GM15510 (cell line): ENCODE data around the gene MCF2L.

ENCODE experiments used
- POLR2A ChIP-seq: IDR thresholded peaks from 3 replicates; pipeline ENCODE4 v1.6.1; 2011; ENCODE audit warnings: borderline replicate concordance; ENCODE audit not compliant: insufficient read length; ENCODE audit errors: extremely low read depth

Gene MCF2L

DNA sequence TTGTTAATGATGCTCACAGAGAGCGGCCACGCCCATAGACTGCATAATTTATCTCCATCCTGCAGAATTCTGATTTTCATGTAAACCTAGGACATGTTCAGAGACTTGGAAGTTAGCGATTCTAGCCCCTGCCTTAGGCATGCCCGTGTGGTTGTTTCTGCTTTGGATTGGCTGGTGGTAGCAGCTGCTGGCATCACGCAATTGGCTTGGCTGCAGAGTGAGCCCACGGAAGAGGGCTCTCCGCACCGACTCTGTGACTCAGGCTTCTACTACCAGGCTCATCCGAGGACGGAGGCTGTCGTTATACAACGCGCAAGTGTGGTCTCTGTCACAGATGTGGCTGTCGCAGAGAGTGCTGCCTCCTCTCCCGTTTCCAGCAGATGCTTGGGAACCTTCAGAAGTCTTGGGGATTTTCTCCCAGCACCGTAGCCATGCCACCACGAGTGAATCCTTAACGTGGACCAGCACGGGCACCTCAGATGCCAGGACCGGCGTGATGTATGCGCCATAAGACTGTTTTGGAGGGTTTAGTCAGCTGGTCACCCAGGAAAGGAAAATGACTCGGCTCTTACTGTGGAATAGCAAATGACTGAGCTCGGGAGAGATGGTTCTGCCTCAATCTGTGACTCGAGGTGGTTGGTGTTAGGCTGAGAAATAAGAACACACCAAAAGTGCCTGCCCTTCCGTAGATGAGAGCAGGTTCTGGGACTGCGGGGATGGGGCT lies 75.5 kb downstream of the MCF2L start:
- TF ChIP-seq POLR2A = no peak

DNA sequence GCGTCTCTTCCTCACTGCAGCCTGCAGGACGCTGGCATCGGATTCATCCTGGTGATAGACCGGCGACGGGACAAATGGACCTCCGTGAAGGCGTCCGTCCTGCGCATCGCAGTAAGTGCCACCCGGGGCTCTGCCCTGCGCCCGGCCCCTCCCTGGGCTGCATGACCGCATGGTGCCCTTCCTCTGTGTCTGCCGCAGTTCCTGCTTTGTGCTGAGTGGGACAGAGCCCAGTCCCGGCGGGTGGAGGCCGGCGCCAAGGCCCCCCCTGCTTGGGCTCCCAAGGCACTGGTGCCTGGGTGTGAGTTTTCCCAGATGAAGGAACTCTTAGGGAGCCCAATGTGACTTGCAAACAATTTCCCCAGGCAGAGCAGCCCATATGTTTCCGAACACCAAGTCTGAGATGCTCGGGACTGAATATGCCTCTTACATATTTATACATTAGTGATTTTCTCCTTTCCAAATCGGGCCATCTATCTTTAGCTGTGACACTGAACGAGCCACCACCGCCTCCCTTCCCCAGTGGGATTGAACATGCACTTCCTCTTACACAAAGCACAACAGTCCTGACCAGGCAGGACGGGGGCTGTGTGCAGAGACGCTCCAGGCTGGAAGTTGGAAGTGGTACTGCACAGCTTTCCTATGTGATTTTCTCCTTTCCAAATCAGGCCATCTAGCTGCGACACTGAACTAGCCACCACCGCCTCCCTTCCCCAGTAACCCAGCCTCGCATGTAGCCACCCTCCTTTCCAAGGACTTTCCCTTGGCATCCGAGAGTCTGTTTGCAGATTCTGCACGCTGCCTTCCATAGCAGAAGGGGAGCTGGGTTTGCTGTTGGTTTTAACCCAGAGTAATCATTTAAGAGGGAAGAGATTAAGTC lies 76.5 kb downstream of the MCF2L start:
- no peak for TF ChIP-seq POLR2A

DNA sequence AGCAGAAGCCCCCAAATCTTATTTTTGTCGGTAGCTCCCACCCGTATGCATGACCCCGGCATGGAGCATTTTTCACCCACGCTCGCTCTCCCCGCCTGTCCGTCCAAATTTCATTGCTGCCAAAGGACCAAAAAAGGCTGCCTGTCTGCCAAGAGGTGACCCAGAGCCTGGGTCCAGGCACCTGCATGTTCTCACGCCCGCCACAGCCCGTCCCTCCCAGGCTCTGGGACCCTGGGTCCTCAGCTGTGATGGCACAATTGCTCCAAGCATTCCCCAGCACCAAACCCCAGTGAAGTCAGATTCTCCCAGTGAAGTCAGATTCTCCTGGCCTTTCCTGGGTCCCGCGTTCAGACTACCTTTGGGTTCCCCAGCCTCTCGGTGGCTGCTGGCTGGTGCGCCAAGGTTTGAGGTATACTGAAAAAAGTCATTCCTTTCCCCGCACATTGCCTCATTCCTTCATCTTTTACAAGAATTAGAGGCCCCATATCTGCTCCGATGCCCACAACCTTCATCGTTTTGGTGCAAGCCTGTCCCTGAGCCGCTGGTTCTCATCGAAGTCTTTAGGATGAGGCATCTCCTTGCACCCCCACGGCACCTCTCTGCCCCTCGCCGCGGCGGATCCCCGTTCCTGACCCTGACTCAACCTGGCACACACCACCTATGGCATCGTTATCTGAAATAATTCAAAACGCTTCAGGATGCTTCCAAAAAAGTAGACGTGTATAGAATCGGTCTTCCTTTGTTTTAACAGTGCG lies 77.3 kb downstream of the MCF2L start:
- no peak for TF ChIP-seq POLR2A

DNA sequence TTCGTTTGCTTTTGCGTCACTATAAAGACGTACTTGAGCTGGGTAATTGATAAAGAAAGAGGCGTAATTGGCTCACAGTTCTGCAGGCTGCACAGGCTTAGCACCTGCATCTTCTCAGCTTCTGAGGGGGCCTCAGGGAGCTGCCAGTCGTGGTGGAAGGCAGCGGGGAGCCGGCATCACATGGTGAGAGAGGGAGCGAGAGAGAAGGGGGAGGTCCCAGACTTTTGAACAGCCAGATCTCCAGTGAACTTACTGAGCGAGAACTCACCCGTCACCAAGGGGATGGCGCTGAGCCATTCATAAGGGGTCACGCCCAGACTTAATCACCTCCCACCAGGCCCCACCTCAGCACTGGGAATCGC lies 77.8 kb downstream of the MCF2L start:
- no peak for TF ChIP-seq POLR2A

DNA sequence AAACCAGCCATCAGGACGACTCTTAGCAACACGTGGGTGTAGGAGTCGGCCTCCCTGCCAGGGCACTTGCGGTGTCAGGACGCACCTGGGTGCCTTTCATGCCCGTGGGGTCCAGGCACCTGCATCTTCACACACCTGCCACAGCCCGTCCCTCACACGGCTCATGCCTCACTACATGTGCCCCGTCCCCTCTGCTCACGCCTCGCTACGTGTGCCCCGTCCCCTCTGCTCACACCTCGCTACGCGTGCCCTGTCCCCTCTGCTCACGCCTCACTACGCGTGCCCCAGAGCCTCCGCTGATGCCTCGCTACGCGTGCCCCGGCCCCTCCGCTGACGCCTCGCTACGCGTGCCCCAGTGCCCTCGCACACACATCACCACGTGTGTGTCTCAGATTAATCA lies 78.6 kb downstream of the MCF2L start:
- TF ChIP-seq POLR2A = no peak

DNA sequence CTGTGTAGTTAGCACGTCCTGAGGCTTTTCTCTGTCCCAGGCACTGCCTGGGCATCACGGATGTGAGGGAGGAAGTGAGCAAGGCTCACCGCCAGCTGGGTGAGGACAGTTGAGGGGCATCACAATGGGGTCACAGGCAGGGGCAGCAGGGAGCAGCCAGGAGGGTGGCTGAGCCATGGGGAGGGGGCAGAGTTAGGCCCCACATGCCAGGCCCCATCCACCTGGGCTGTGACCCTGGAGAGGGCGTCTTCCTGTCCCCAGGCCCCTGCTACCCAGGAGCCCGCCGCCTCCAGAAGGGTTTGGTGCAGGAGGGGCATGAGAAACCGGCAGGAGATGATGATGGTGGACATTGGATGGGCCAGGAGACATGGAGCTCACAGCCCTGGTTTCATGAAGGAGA lies 79.8 kb downstream of the MCF2L start:
- TF ChIP-seq POLR2A = no peak

DNA sequence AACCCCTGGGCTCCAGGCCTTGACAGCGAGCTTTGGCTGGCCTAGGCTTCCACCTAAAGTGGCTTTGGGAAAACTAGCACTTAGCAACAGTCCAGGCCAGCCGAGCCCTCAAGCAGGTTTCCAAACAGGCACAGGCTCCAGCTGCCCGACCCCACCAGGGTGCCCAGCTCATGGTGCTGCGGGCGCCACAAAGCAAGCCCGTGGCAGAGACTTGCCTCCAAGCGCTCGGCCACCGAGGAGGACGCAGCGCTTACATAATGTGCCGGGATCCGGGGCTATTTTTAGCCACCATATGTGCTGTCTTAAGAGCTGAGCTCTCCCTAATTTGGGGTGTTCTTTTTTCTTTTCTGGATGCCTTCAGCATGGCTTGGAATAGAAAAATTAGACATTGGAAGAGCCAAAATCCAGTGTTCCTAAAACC lies 80.5 kb downstream of the MCF2L start:
- no peak for TF ChIP-seq POLR2A

DNA sequence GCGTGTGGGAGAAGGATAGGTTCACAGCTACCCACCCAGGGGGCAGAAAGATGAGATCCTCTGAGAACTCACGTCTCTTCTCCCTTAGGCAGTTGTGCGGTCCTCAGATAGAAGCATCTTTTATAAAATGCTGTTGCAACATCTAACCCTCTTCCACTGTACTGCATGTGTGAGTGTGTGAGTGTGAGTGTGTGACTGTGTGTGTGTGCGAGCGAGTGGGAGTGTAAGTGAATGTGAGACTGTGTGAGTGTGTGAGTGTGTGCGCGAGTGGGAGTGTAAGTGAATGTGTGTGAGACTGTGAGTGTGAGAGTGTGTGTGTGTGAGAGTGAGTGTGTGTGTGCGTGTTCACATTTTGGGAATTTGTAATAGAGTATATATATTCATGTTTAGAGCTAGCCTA lies 81.0 kb downstream of the MCF2L start:
- TF ChIP-seq POLR2A = no peak

DNA sequence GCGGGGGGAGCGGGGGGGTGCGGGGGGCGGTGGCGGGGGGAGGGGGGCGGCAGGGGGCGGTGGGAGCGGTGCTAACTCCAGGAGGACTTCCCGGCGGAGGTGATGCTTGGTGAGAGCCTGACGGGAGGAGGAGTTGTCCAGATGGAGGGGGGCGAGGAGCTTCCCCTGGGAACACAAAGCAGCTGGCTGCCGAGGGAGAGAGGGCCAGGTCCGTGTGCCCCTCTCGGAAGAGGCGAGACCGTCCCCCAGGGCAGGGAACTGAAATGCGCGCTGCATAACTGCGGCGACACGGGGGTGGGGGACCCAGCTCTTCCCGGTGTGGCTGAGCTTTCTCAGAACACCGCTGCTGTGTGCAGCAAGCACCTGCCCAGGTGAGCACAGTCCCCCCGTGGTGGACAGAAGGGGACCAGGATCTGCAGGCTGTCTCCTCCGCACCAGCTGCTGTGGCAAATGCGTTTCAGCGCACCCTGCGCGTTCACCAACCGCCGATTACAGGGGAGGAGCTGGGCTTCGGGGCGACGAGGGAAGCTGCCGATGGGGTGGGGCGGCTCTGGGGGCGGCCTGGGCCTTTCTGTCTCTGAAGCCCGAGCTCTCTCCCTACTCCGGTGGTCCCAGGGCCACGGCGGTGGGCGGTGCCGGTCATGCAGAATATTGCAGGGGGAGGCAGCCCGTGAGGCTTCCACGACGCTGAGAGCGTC lies 81.9 kb downstream of the MCF2L start:
- no peak for TF ChIP-seq POLR2A

DNA sequence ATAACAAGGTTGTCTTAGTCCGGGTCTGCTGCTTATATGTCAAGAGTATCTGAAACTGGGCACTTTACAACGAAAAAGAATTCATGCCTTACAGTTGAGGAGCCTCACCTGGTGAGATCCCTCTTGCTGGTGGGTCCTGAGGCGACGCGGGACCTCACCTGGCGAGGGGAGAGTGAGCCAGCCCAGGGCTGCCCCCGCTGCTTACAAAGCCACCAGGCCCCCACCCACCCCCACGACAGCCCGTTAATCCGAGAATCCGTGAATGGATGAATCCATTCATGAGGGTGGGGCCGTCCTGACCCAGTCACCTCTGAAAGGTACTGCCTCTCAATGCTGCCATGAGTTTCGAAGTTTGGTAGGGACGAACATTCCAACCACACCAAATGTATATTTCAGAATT lies 82.6 kb downstream of the MCF2L start:
- TF ChIP-seq POLR2A = no peak

DNA sequence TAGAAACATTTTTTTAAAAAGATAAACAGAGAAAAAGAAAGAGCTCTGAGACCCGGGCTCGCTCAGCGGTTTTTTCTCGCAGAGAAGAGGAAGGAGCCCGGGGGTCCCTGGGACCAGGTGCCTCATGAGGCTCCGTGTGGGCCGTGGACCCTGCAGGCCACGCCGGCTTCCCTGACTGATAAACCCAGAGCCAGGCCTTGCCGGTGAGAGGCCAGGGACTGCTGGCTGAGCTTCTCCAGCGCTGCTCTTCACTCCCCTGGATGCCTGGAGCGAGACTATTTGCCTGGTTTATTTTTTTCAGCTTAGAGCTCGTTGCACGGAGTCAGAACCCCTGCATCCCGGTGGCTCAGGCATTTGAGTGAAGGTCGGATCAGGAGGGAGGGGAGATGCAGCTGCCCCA lies 83.2 kb downstream of the MCF2L start:
- no peak for TF ChIP-seq POLR2A

DNA sequence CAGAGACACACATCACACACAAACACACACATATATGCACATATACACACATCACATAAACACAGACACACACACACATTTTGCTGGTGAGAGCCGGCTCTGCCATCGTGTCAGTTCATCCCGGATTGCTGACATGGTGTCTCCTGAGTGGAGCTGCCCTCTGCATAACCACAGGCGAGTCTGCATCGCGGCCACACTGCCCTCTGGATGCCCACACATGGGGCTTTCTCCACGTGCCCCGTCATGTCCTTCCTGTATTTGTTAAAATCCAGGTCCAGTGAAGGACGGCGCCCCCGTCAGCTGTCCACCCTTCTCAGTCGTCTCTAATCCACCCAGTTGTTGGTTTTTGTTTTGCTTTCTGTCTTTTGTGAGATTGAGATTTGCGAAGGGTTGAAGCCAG lies 84.0 kb downstream of the MCF2L start:
- no peak for TF ChIP-seq POLR2A

DNA sequence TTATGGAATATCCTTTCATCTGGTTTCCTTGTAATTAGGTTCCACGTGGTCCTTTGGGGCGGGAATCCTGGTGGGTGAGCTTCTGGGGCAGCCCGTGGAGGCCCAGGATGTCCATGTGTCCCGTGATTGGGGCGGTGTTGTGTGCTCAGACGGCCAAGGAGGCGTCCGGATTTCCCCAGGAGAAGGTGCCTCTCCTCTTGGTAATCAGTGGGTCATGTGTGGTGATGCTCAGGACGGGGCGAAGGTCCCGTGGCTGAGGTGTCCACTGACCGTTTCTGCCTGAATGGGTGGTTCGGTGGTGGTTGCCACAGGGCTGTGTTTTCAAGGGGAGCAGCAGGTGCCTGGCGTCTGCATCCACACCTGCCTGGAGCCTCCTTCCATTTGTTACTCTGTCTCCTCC lies 84.4 kb downstream of the MCF2L start:
- TF ChIP-seq POLR2A = no peak

DNA sequence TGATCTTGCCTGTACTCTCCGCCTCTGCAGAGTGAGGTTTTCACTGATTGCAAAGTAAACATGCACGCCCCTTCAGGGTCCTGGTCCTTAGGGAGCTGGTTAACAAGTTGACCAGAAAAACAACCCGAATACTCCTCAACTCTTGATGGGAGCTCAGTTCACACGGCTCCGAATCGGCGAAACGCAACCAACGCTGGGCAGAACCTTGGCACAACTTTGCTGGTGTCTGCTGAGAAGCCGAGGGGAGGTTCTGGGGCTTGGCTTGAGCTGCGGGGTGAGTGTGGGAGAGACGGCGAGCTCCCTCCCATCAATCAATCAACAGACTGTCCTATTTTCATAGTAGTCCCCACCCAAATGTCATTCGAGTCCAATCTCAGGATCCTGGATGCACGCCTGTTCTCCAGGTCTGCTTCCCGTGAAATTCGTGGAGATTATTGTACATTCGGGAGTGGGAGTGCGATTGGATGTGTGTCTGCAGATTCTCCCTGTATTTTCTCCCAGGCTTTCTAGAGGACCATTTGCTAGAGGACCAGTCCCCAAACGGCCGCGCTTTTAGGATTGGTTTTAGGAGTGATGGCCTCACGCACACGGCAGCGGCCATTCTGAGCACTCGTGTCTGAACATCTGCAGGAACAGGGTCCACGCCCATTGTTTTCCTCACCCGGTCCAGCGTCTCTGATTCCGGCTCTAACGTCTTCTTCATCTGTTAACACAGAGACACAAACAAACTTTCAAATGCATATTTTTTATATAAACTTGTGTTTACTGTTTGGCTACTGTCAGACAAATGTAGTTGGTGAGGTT lies 85.0 kb downstream of the MCF2L start:
- TF ChIP-seq POLR2A = no peak
